Smooth muscle cell (in vitro differentiated cells): ENCODE measurements around the gene AKAP5. TPM values are rescaled to one million over a fixed set of nuclear protein-coding genes. Genes with fewer than 3 reads are reported as not detected.

Experiments used
- DNase-seq: peaks from one replicate; lab custom pipeline; 2025; ENCODE audit not compliant: unreplicated experiment; lab: John Stamatoyannopoulos, UW
- H2AFZ ChIP-seq: fragments of 200-600 bp; sonication (generic); 2 replicates; pipeline ENCODE4 v1.6.0; 2016; ENCODE audit warnings: antibody characterized with exemption, low read depth, mild to moderate bottlenecking
- H3F3A ChIP-seq: fragments of 200-600 bp; sonication (generic); 2 replicates; pipeline ENCODE4 v1.6.0; 2017; ENCODE audit warnings: antibody characterized with exemption, low read depth
- H3K27ac ChIP-seq: fragments of 200-600 bp; sonication (generic); 2 replicates; pipeline ENCODE4 v1.5.1; 2016; ENCODE audit warnings: low read depth, mild to moderate bottlenecking
- H3K27me3 ChIP-seq: fragments of 200-600 bp; sonication (generic); 2 replicates; pipeline ENCODE4 v1.6.1; 2016; ENCODE audit warnings: low read depth, mild to moderate bottlenecking
- H3K36me3 ChIP-seq: fragments of 200-600 bp; sonication (generic); 2 replicates; pipeline ENCODE4 v1.5.1; 2016; ENCODE audit warnings: low read depth
- H3K4me1 ChIP-seq: fragments of 200-600 bp; sonication (generic); 2 replicates; pipeline ENCODE4 v1.5.1; 2016; ENCODE audit warnings: low read depth
- H3K4me2 ChIP-seq: fragments of 200-600 bp; sonication (generic); 2 replicates; pipeline ENCODE4 v1.6.0; 2016; ENCODE audit warnings: mild to moderate bottlenecking
- H3K4me3 ChIP-seq: fragments of 200-600 bp; sonication (generic); 2 replicates; pipeline ENCODE4 v1.5.1; 2016; ENCODE audit warnings: mild to moderate bottlenecking
- H3K79me2 ChIP-seq: fragments of 200-600 bp; sonication (generic); 2 replicates; pipeline ENCODE4 v1.6.0; 2016; ENCODE audit warnings: low read depth, mild to moderate bottlenecking
- H3K9ac ChIP-seq: fragments of 200-600 bp; sonication (generic); 2 replicates; pipeline ENCODE4 v1.6.0; 2016; ENCODE audit warnings: low read depth
- H3K9me3 ChIP-seq: fragments of 200-600 bp; sonication (generic); replicated peaks from 2 replicates; pipeline ENCODE4 v1.5.1; 2016; ENCODE audit warnings: low read depth
- H4K20me1 ChIP-seq: fragments of 200-600 bp; sonication (generic); 2 replicates; pipeline ENCODE4 v1.6.0; 2016; ENCODE audit warnings: low read depth
- CTCF ChIP-seq: fragments of 200-600 bp; sonication (generic); IDR thresholded peaks from 2 replicates; pipeline ENCODE4 v1.5.1; 2017; ENCODE audit warnings: borderline replicate concordance, mild to moderate bottlenecking, antibody characterized with exemption; ENCODE audit not compliant: insufficient read depth, poor library complexity, severe bottlenecking
- WGBS: methylation state at CpG from one replicate; pipeline ENCODE4 v1.1.7; 2016; ENCODE audit warnings: low lambda C conversion rate; 5-methylcytosine and 5-hydroxymethylcytosine counted together
- polyA plus RNA-seq: library from polyadenylated mRNA; unstranded; fragments of >200 nt; fragmentation: Nextera tagmentation; extraction: Ambion mirVana; gene quantifications from 2 replicates; pipeline ENCODE4 v1.2.1, GENCODE V29; 2016
- total RNA-seq: library from RNA; depleted of rRNA; stranded (reverse); fragments of >200 nt; gene quantifications from 2 replicates; pipeline ENCODE4 v1.2.3, GENCODE V29; 2014

AKAP5 gene
- total and polyA plus RNA-seq, 2 experiments from 2014 or later: 0.94 to 4.4 TPM

GRCh38 chr14:64442300-64442988 is 22.9 kb upstream of the AKAP5 start:
- Histone ChIP-seq H3K27me3 (no peaks in the 10 kb centered on the region), H3K79me2 (no peaks in the 10 kb centered on the region), H4K20me1 (no peaks in the 10 kb centered on the region), H3K27ac (peak overlapping the region; percentile 26), H3K4me2 (peak overlapping the region; percentile 41), H3K36me3 (no peaks in the 10 kb centered on the region), H2AFZ (no peak overlapping the region), H3K4me3 (no peak overlapping the region), H3K9ac (no peak overlapping the region), H3F3A (peaks cover 20% of the 10 kb centered on the region), H3K9me3 (no peaks in the 10 kb centered on the region), H3K4me1 (peaks cover 30% of the 10 kb centered on the region)
- DNase-seq: no peak
- no peak for TF ChIP-seq CTCF
- WGBS: 33% methylated on average over 17 of the region's 17 CpGs

- Histone ChIP-seq H2AFZ (no peak overlapping the region), H4K20me1 (no peaks in the 10 kb centered on the region), H3K79me2 (no peaks in the 10 kb centered on the region), H3K27ac (peak overlapping the region; percentile 85), H3F3A (peaks cover 10% of the 10 kb centered on the region), H3K36me3 (no peaks in the 10 kb centered on the region), H3K9me3 (no peaks in the 10 kb centered on the region), H3K27me3 (no peaks in the 10 kb centered on the region), H3K9ac (no peak overlapping the region), H3K4me1 (peaks cover 19% of the 10 kb centered on the region), H3K4me3 (no peak overlapping the region), H3K4me2 (no peak overlapping the region)
- WGBS: over 99% methylated on average over 11 of the region's 11 CpGs
- no peak for TF ChIP-seq CTCF
- no peak for DNase-seq
Measured at GRCh38 chr14:64444140-64444539, 21.2 kb upstream of the AKAP5 start.

GRCh38 chr14:64444984-64445845 is 20.1 kb upstream of the AKAP5 start:
- peak overlapping the region; percentile 85 for H3K27ac ChIP-seq
- peak overlapping the region; percentile 82 for H3K4me2 ChIP-seq
- H3K9me3 ChIP-seq: no peaks in the 10 kb centered on the region
- H3K27me3 ChIP-seq: no peaks in the 10 kb centered on the region
- WGBS: 39% methylated on average over 7 of the region's 7 CpGs
- H3K4me3 ChIP-seq: no peak overlapping the region
- no peaks in the 10 kb centered on the region for H3K79me2 ChIP-seq
- DNase-seq: no peak
- H3F3A ChIP-seq: peaks cover 6% of the 10 kb centered on the region
- no peaks in the 10 kb centered on the region for H3K36me3 ChIP-seq
- H2AFZ ChIP-seq: no peak overlapping the region
- H3K9ac ChIP-seq: peak overlapping the region; percentile 2
- no peak for TF ChIP-seq CTCF
- H4K20me1 ChIP-seq: no peaks in the 10 kb centered on the region
- peaks cover 18% of the 10 kb centered on the region for H3K4me1 ChIP-seq
